ENCODE data around the gene ALPP.

- TF ChIP-seq ZFP41 (CRISPR knock-in tag; IDR thresholded peaks at IDR 0.05; ENCODE audit: borderline replicate concordance) (no peak), ZNF784 (CRISPR knock-in tag; IDR thresholded peaks at IDR 0.05; ENCODE audit: borderline replicate concordance) (no peak), RBM22 (optimal IDR thresholded peaks at IDR 0.05; ENCODE audit: low read length) (no peak), RFX3 (CRISPR knock-in tag; IDR thresholded peaks at IDR 0.05) (no peak), MBD4 (IDR thresholded peaks at IDR 0.05; ENCODE audit: borderline replicate concordance, low read length) (no peak), EP300 (IDR thresholded peaks at IDR 0.05; ENCODE audit: low read depth in 2 of 2, low read length in 2 of 2) (no peak), EP300 (CRISPR knock-in tag; IDR thresholded peaks at IDR 0.05; ENCODE audit: borderline replicate concordance) (no peak), KLF16 (CRISPR knock-in tag; IDR thresholded peaks at IDR 0.05) (no peak)
- TF ChIP-seq, protein P1, sequence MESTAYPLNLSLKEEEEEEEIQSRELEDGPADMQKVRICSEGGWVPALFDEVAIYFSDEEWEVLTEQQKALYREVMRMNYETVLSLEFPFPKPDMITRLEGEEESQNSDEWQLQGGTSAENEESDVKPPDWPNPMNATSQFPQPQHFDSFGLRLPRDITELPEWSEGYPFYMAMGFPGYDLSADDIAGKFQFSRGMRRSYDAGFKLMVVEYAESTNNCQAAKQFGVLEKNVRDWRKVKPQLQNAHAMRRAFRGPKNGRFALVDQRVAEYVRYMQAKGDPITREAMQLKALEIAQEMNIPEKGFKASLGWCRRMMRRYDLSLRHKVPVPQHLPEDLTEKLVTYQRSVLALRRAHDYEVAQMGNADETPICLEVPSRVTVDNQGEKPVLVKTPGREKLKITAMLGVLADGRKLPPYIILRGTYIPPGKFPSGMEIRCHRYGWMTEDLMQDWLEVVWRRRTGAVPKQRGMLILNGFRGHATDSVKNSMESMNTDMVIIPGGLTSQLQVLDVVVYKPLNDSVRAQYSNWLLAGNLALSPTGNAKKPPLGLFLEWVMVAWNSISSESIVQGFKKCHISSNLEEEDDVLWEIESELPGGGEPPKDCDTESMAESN (CRISPR knock-in tag; conservative IDR thresholded peaks at IDR 0.05) = no peak
Observed at GRCh38 chr2:232354069-232354468, 24.5 kb upstream of the ALPP start.
